Measurements from ENCODE around the gene AKAP6.

The AKAP6 gene

DNA sequence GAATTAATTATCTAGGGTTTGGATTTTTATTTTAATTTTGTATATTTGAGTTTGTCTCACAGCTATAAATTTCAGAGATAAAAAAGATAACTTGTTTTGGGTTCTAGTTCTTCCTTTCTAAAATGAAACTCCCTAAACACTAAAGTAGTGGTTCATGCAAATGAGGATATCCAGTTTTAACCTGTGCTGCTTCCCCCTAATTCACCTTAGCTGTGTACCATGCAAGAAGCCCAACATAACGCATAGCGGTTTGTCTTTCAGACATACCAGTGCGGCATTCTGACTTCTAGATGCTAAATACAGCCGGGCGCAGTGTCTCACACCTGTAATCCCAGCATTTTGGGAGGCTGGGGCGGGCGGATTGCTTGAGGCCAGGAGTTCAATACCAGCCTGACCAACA, 320.9 kb downstream of the AKAP6 start:
- no peak for DNase-seq (ENCODE audit: low read depth in 1 of 2, low spot score in 1 of 2)

DNA sequence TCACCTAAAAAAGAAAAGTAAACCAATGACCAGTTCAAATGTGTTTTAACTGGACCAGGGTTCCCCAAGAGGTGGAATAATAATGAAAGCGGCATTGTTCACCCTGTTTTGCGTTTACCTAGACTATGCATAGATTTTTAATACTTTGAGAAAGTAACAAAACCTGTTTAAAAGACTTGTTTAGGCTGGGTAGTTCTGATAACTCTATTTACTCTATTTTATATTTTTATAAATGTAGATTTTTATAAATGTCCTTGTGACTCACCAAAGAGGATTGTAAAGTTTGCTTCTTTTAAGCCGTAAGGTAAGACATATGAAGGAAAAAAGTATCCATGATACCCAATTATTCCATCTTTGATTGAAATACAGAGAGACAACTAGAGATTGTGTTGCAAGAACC, 321.6 kb downstream of the AKAP6 start:
- no peak for DNase-seq (ENCODE audit: low read depth in 1 of 2, low spot score in 1 of 2)

DNA sequence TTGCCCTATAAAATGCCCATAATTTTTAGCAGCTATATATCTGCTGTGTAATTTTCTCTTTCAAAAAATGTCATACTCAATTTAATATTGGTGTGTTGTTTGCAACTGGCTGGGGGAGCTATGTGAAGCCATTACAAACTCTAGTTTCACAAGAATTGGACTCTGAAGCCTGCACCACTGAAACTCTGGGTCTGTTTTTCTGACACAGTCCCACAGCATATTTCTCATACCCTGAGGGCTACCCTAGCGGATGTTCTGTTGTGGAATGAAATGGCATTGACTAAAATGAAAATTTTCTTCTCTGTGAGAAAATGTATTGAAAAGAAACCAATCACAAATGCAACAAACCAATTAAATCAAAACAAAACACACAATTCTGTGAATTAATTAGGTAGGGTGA, 325.0 kb downstream of the AKAP6 start:
- no peak for DNase-seq (ENCODE audit: low read depth in 1 of 2, low spot score in 1 of 2)

DNA sequence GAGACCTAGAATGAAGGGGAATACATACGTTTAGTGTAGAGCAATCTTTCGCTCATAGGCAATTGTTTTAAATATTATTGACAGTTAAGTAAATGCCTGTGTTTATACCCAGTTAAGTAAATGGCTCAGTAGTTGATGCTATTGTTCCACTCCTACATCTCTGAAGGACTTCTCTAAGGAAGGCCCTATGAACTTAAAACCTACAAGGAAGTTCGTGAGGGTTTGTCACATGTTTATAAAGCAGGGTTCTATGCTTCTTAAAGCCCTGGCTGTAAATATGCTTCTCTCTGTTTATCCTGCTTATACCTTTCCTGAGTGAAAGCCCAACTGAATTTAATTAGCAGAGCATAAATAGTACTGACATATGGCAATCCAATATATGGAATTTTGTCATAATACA, 327.5 kb downstream of the AKAP6 start:
- DNase-seq (ENCODE audit: low read depth in 1 of 2, low spot score in 1 of 2): no peak

- no peak for DNase-seq (ENCODE audit: low read depth in 1 of 2, low spot score in 1 of 2)
Observed at GRCh38 chr14:32657081-32657480, 328.0 kb downstream of the AKAP6 start.

DNA sequence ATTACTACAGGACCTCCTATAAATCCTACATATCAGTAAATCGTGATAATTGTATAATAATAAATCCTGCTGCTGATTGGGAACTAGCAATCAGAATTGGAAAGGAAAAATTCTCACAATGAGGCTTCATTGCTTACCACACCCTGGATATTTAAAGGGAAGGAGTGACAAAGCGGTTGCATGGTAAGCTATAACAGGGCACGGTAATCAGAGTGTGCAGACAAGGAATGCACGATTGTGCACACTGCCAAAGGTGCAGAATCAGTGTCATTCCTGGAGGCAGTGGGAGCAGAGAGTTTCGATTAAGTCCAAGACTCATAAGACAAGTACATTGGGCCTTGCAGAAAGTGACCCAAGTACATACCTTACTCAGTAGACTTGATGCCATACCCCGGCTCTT, 332.1 kb downstream of the AKAP6 start:
- no peak for DNase-seq (ENCODE audit: low read depth in 1 of 2, low spot score in 1 of 2)

GRCh38 chr14:32662211-32662610, 333.1 kb downstream of the AKAP6 start:
- DNase-seq (ENCODE audit: low read depth in 1 of 2, low spot score in 1 of 2): no peak

- no peak for DNase-seq (ENCODE audit: low read depth in 1 of 2, low spot score in 1 of 2)
Observed at GRCh38 chr14:32666308-32666707, 337.2 kb downstream of the AKAP6 start.

DNA sequence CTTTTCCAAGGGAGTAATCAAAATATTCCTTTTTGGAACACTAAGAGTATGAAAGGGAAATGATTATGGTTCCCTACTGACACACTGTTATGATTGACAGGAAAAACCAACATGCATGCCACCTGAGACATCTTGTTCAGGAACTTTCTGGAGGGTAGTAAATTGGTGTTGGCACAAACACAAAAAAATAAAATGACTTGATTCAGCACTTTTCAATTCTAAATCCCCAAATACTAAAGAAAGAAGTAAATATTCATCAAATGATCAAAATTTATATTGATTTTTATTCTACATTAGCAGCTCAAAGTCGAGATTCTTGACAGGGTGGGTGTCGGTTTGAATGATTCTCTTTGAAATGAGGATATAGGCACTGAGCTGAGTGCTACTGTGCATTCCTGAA, 338.2 kb downstream of the AKAP6 start:
- DNase-seq (ENCODE audit: low read depth in 1 of 2, low spot score in 1 of 2): no peak

DNA sequence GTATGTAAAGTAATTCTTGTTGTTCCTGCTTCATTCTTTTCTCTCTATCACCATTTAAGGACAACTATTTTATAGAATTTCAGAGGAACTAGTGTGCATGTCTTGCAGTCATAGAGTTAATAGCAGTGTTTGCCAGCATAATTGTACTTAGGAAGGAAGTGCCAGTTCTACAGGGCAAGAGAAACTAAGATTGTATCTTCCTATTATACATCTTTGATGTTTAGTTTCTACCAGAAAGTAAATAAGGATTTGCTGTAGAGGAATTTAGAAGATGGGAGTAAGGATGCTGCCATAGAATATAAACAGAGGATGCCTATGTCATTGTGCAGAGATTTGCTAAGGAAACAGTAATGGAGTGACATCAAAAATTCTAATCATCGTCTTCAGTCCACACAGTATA, 338.7 kb downstream of the AKAP6 start:
- no peak for DNase-seq (ENCODE audit: low read depth in 1 of 2, low spot score in 1 of 2)

GRCh38 chr14:32669391-32669790, 340.3 kb downstream of the AKAP6 start:
- DNase-seq (ENCODE audit: low read depth in 1 of 2, low spot score in 1 of 2): no peak

- no peak for DNase-seq (ENCODE audit: low read depth in 1 of 2, low spot score in 1 of 2)
Observed at GRCh38 chr14:32675433-32675832, 346.3 kb downstream of the AKAP6 start.

GRCh38 chr14:32677129-32677780, 348.2 kb downstream of the AKAP6 start:
- no peak for DNase-seq (ENCODE audit: low read depth in 1 of 2, low spot score in 1 of 2)

DNA sequence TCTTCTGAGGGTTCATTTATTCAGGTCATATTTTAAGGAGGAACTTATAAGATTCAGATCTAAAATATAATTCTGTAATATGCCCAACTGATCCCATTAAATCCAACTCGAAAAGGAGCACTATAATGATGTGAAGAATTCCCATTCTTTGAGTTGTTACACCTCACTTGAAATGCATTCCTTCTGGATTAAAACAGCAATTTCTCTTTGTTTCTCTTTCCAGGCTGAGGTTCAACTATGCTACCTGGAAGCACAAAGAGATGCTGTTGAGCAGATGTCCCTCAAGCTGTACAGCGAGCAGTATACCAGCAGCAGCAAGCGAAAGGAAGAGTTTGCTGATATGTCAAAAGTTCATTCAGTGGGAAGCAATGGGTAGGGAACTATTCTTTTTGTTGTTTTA, 349.0 kb downstream of the AKAP6 start:
- no peak for DNase-seq (ENCODE audit: low read depth in 1 of 2, low spot score in 1 of 2)

- no peak for DNase-seq (ENCODE audit: low read depth in 1 of 2, low spot score in 1 of 2)
Observed at GRCh38 chr14:32679927-32680612, 351.0 kb downstream of the AKAP6 start.

- DNase-seq (ENCODE audit: low read depth in 1 of 2, low spot score in 1 of 2): no peak
Observed at GRCh38 chr14:32681598-32681997, 352.5 kb downstream of the AKAP6 start.

DNA sequence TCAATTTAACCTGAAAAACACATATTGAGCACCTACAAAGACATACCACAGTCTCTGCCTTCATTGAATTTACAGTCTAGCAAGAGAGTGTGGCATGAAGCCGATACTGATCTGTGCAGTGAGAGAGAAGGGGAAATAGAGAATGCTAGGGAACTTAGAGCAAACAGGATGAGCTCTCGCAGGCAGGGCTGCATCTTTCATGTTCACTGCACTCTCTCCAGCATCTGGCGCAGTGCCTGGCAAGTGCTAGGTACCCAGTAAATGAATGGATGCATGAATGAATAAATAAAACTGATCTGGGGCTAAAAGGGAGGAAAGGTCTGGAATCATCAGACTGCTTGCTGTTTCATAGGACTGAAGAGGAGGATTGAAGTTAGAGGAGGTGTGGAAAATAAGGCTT, 353.1 kb downstream of the AKAP6 start:
- no peak for DNase-seq (ENCODE audit: low read depth in 1 of 2, low spot score in 1 of 2)

DNA sequence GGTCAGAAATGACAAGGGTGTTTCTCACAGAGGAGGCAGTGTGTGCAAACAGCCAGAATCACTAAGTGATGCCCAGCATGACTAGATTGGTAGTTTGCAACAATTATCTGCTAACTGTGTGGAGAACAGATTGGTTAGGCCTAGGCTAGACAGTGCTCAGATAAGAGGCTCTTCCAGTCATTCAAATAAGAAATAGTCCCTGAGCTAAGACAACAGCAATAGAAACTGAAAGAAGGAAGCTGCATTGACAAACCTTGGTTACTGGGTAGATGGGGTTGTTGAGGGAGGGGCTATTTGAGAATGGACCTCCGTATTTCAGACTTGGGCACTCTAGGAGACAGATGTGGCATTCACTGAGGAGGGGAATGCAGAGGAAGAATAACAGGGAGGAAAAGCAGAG, 354.6 kb downstream of the AKAP6 start:
- no peak for DNase-seq (ENCODE audit: low read depth in 1 of 2, low spot score in 1 of 2)

DNA sequence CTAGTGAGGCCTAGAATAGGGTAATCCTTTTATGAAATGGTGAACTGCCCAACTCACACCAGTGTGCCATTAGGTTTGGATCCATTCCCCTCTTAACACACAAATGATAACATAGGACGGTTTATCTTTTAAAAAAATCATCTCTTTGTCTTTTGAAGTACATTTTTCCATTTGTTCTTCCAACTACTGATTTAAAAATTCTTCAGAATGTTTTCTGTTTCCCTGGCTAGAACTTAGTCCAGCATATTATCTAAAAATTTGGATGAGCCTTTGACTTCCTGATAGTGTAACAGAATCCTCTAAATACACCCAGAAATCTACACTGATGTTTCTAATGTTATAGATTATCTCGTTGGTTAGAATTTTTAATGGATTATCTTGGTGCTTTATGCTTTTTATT, 359.8 kb downstream of the AKAP6 start:
- no peak for DNase-seq (ENCODE audit: low read depth in 1 of 2, low spot score in 1 of 2)

DNA sequence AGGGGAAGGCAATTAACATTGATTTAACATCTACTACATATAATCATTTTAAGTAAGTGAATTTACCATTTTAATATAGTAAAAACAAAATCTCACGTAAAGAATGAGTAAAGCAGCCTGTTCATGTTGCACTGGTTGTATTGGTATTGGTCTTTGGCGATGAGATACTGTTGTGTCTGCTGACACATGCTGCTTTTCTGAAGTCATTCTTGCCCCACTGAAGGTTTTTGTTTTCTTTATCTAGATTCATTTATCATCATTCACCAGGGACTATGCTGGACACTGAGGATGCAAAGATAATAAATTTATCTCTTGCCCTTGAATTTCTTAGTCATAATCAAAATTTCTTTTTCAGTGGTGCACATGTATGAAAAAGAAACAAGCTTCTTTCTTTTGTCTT, 363.3 kb downstream of the AKAP6 start:
- DNase-seq (ENCODE audit: low read depth in 1 of 2, low spot score in 1 of 2): no peak

- no peak for DNase-seq (ENCODE audit: low read depth in 1 of 2, low spot score in 1 of 2)
Observed at GRCh38 chr14:32693114-32693513, 364.0 kb downstream of the AKAP6 start.

GRCh38 chr14:32694795-32695449, 365.8 kb downstream of the AKAP6 start:
- no peak for DNase-seq (ENCODE audit: low read depth in 1 of 2, low spot score in 1 of 2)
